OCI-LY3 (cell line): ENCODE results near the gene SLC9A8.

Experiments used
- H2AFZ ChIP-seq: fragments of 200-600, 300-600 bp; shearing (Covaris generic); 2 replicates; pipeline ENCODE4 v1.6.0; 2014; ENCODE audit warnings: antibody characterized with exemption, low read depth, low read length
- H3K27ac ChIP-seq: fragments of 200-600, 300-600 bp; sonication (generic); 2 replicates; pipeline ENCODE4 v1.5.1; 2014; ENCODE audit warnings: mild to moderate bottlenecking, low read length, moderate library complexity, mixed read lengths
- H3K27me3 ChIP-seq: fragments of 200-600, 300-600 bp; sonication (generic); 2 replicates; pipeline ENCODE4 v1.6.1; 2014; ENCODE audit warnings: low read depth, low read length, mixed read lengths
- H3K36me3 ChIP-seq: fragments of 200-600, 300-600 bp; sonication (generic); replicated peaks from 2 replicates; pipeline ENCODE3; 2014; ENCODE audit warnings: low read depth, low read length, mixed read lengths
- H3K4me1 ChIP-seq: fragments of 300-600, 200-600 bp; sonication (generic); 2 replicates; pipeline ENCODE4 v1.6.1; 2014; ENCODE audit warnings: low read length, mixed read lengths
- H3K4me2 ChIP-seq: fragments of 200-600, 300-600 bp; sonication (generic); 2 replicates; pipeline ENCODE4 v1.6.1; 2014; ENCODE audit warnings: low read length, mixed read lengths
- H3K4me3 ChIP-seq: fragments of 300-600, 200-600 bp; sonication (generic); 2 replicates; pipeline ENCODE4 v1.5.1; 2014; ENCODE audit warnings: antibody characterized with exemption, mild to moderate bottlenecking, low read length, moderate library complexity
- H3K79me2 ChIP-seq: fragments of 300-600, 200-600 bp; shearing (Covaris generic); 2 replicates; pipeline ENCODE4 v1.6.1; 2014; ENCODE audit warnings: mild to moderate bottlenecking, low read length, mixed read lengths
- H3K9ac ChIP-seq: fragments of 300-600, 200-600 bp; shearing (Covaris generic); 2 replicates; pipeline ENCODE4 v1.6.0; 2014; ENCODE audit warnings: mild to moderate bottlenecking, low read length, moderate library complexity
- H3K9me3 ChIP-seq: fragments of 200-600, 300-600 bp; shearing (Covaris generic); 2 replicates; pipeline ENCODE4 v1.6.1; 2014; ENCODE audit warnings: low read length, mixed read lengths; ENCODE audit not compliant: insufficient read depth
- H4K20me1 ChIP-seq: fragments of 200-600, 300-600 bp; sonication (generic); 2 replicates; pipeline ENCODE4 v1.6.1; 2016; ENCODE audit warnings: low read length, mixed read lengths; ENCODE audit not compliant: insufficient read depth
- EZH2phosphoT487 ChIP-seq: fragments of 200-600 bp; shearing (Covaris generic); IDR thresholded peaks from 2 replicates; pipeline ENCODE4 v1.6.1; 2018; ENCODE audit warnings: antibody characterized with exemption, mixed run types, low read depth
- TF ChIP-seq, protein P1 (sequence below): fragments of 200-600, 300-600 bp; sonication (generic); IDR thresholded peaks from 2 replicates; pipeline ENCODE4 v1.5.1; 2014; ENCODE audit warnings: antibody characterized with exemption, low read length, low read depth

SLC9A8 gene

DNA sequence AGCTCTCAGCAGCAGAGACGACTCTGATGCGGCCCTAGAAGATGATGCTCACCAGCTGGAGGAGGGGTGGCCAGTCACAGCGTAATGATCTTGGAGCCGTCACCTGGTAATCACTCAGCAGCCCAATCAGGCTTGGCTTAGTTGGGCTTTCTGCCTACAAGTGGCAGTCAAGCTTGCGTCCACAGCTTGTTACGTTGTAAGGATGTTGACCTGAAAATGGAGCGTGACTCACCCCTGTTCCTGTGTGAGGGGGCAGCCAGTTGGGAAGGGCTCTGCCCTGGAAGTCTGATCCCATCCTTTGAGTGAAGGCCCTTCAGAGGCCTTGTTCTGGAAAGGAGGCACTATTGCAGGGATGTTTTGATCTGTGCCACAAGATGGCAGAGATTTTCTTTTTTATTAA is 52.9 kb downstream of the SLC9A8 start:
- H3K27me3 ChIP-seq = no peaks in the 10 kb centered on the region
- peaks cover 38% of the 10 kb centered on the region for H3K36me3 ChIP-seq
- peaks cover 5% of the 10 kb centered on the region for H3K4me1 ChIP-seq
- H3K4me3 ChIP-seq = no peak overlapping the region
- H3K27ac ChIP-seq = no peak overlapping the region
- H4K20me1 ChIP-seq = no peaks in the 10 kb centered on the region
- H3K4me2 ChIP-seq = no peak overlapping the region
- no peak overlapping the region for H3K9ac ChIP-seq
- H3K79me2 ChIP-seq = no peaks in the 10 kb centered on the region
- H3K9me3 ChIP-seq = no peaks in the 10 kb centered on the region
- TF ChIP-seq, protein P1, sequence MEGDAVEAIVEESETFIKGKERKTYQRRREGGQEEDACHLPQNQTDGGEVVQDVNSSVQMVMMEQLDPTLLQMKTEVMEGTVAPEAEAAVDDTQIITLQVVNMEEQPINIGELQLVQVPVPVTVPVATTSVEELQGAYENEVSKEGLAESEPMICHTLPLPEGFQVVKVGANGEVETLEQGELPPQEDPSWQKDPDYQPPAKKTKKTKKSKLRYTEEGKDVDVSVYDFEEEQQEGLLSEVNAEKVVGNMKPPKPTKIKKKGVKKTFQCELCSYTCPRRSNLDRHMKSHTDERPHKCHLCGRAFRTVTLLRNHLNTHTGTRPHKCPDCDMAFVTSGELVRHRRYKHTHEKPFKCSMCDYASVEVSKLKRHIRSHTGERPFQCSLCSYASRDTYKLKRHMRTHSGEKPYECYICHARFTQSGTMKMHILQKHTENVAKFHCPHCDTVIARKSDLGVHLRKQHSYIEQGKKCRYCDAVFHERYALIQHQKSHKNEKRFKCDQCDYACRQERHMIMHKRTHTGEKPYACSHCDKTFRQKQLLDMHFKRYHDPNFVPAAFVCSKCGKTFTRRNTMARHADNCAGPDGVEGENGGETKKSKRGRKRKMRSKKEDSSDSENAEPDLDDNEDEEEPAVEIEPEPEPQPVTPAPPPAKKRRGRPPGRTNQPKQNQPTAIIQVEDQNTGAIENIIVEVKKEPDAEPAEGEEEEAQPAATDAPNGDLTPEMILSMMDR = peak; percentile 21
- no peak for TF ChIP-seq EZH2phosphoT487
- H2AFZ ChIP-seq = no peak overlapping the region

DNA sequence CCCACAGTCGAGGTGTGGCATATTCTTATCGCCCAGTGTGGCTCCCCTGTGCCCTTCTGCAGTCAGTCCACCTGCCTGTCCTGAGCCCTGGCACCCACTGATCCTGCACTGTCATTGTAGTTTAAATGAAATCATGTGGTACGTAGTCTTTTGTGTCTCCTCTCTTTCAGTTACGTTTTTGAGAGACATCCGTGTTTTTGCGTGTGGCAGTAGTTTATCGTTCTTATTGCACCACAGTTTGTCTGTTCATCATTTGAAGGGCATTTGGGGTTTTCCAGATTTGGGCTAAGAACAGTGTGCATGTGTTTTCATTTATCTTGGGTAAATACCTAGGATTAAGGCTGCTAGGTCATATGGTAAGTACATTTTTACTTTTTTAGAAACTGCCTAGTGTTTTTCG is 53.4 kb downstream of the SLC9A8 start:
- Histone ChIP-seq H2AFZ (no peak overlapping the region), H3K4me2 (no peak overlapping the region), H3K9ac (no peak overlapping the region), H3K27ac (no peak overlapping the region), H3K4me3 (no peak overlapping the region), H4K20me1 (no peaks in the 10 kb centered on the region), H3K36me3 (peaks cover 38% of the 10 kb centered on the region), H3K27me3 (no peaks in the 10 kb centered on the region), H3K9me3 (no peaks in the 10 kb centered on the region), H3K4me1 (peaks cover 5% of the 10 kb centered on the region), H3K79me2 (no peaks in the 10 kb centered on the region)
- TF ChIP-seq, protein P1 = no peak
- TF ChIP-seq EZH2phosphoT487 = no peak

DNA sequence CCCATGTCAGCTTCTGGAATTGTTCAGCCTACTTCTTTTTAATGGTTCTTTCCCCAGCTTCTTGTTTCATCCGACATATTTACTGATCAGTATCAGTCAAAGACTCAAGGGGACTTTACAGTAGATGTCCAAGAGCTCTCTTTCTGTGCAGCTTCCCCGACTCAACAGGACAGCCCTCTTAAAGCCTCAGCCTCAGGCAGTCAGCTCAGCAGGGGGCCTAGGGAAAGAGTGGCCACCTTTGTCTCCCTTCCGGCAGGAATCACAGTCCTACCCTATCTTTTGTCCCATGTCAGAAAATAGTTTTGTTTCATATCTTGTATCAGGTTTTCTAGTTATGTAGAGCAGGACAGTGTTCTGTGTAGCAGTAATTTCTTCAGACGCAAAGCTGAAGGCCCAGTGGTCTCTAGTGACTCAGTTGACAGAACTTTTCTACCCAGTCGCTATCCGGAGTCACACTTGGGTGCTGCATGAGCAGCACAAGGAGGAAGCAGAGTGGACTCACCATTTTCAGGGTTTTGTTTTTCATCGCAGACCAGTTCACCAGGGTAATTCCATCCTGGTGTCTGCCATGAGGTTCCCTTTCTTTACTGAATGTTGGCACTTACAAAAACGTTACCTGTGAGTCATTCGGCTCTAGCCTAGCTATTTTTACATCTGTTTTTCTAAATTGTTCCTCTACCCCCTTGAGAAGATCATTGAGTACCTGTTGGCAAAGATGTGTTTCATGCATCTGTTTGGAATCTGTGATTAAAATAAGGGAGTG is 55.0 kb downstream of the SLC9A8 start:
- peaks cover 5% of the 10 kb centered on the region for H3K4me1 ChIP-seq
- no peak overlapping the region for H2AFZ ChIP-seq
- TF ChIP-seq, protein P1 = no peak
- no peak for TF ChIP-seq EZH2phosphoT487
- no peak overlapping the region for H3K9ac ChIP-seq
- peaks cover 38% of the 10 kb centered on the region for H3K36me3 ChIP-seq
- H3K4me2 ChIP-seq = no peak overlapping the region
- no peak overlapping the region for H3K27ac ChIP-seq
- H3K27me3 ChIP-seq = no peaks in the 10 kb centered on the region
- H3K79me2 ChIP-seq = no peaks in the 10 kb centered on the region
- no peak overlapping the region for H3K4me3 ChIP-seq
- no peaks in the 10 kb centered on the region for H4K20me1 ChIP-seq
- no peaks in the 10 kb centered on the region for H3K9me3 ChIP-seq

DNA sequence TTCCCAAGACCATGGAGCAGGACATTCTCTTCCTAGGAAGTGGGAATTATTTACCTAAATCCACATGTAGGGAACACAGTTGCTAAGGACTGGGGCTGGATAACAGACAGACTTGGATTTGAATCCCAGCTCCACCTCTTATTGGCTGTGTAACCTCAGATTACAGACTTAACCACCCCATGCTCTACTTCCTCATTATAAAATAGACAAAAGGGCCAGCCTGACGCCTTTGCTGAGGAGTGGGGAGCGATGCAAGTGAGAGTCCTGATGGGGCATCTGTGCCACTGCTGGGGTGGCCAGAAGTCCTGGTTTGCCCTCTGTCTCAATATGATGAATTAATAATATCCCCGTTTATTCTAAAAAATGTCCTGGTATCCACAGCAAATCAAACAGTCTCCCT is 55.9 kb downstream of the SLC9A8 start:
- no peak overlapping the region for H2AFZ ChIP-seq
- peaks cover 5% of the 10 kb centered on the region for H3K4me1 ChIP-seq
- H3K4me2 ChIP-seq = no peak overlapping the region

More for the DNA sequence above, 55.9 kb downstream of the SLC9A8 start:
- no peaks in the 10 kb centered on the region for H3K9me3 ChIP-seq
- no peak overlapping the region for H3K4me3 ChIP-seq
- H3K27me3 ChIP-seq = no peaks in the 10 kb centered on the region
- no peaks in the 10 kb centered on the region for H4K20me1 ChIP-seq
- H3K79me2 ChIP-seq = no peaks in the 10 kb centered on the region
- H3K27ac ChIP-seq = no peak overlapping the region
- TF ChIP-seq, protein P1 = no peak
- no peak for TF ChIP-seq EZH2phosphoT487
- H3K9ac ChIP-seq = no peak overlapping the region
- H3K36me3 ChIP-seq = peaks cover 41% of the 10 kb centered on the region
